ENCODE results near the gene SRRM3. TPM values are rescaled to one million over a fixed set of nuclear protein-coding genes. Genes with fewer than 3 reads are reported as not detected.
"Not testable (repeated sequence)": the region's sequence is repeated elsewhere in the genome, so short reads cannot be mapped to it uniquely, and the experiment has no call there.

Gene SRRM3
- polyA plus RNA-seq, 2 donors, result 10.4 to 23.6 TPM

GRCh38 chr7:76165106-76165972 is 36.4 kb upstream of the SRRM3 start:
- Histone ChIP-seq H3K9me3 (ENCODE audit: control insufficient read depth in 2 of 2, insufficient read depth in 1 of 2, low read depth in 1 of 2, low read length in 1 of 2) (no peaks in the 10 kb centered on the region), H3K4me1 (ENCODE audit: control insufficient read depth in 2 of 2, insufficient read depth in 2 of 2, low read length in 1 of 2) (no peaks in the 10 kb centered on the region), H3K27me3 (ENCODE audit: control insufficient read depth in 1 of 2, insufficient read depth in 2 of 2, low read length in 2 of 2) (no peaks in the 10 kb centered on the region), H3K27ac (ENCODE audit: low read depth in 2 of 2, low read length in 1 of 2) (no peak overlapping the region), H3K4me3 (ENCODE audit: low read depth in 1 of 2, low read length in 2 of 2) (no peak overlapping the region), H3K36me3 (ENCODE audit: control insufficient read depth in 2 of 2, insufficient read depth in 2 of 2, low read length in 1 of 2) (no peaks in the 10 kb centered on the region)
- 95% methylated on average over 19 of the region's 19 CpGs for WGBS, 2 donors

GRCh38 chr7:76165973-76166403 is 35.7 kb upstream of the SRRM3 start:
- Histone ChIP-seq H3K36me3 (ENCODE audit: control insufficient read depth in 2 of 2, insufficient read depth in 2 of 2, low read length in 1 of 2) (no peaks in the 10 kb centered on the region), H3K9me3 (ENCODE audit: control insufficient read depth in 2 of 2, insufficient read depth in 1 of 2, low read depth in 1 of 2, low read length in 1 of 2) (no peaks in the 10 kb centered on the region), H3K27ac (ENCODE audit: low read depth in 2 of 2, low read length in 1 of 2) (peak overlapping the region; percentile 83 to 97), H3K4me3 (ENCODE audit: low read depth in 1 of 2, low read length in 2 of 2) (peak overlapping the region; percentile 65 to 81), H3K27me3 (ENCODE audit: control insufficient read depth in 1 of 2, insufficient read depth in 2 of 2, low read length in 2 of 2) (no peaks in the 10 kb centered on the region), H3K4me1 (ENCODE audit: control insufficient read depth in 2 of 2, insufficient read depth in 2 of 2, low read length in 1 of 2) (no peaks in the 10 kb centered on the region)
- 62 to 76% methylated on average over 15 of the region's 15 CpGs for WGBS, 2 donors

DNA sequence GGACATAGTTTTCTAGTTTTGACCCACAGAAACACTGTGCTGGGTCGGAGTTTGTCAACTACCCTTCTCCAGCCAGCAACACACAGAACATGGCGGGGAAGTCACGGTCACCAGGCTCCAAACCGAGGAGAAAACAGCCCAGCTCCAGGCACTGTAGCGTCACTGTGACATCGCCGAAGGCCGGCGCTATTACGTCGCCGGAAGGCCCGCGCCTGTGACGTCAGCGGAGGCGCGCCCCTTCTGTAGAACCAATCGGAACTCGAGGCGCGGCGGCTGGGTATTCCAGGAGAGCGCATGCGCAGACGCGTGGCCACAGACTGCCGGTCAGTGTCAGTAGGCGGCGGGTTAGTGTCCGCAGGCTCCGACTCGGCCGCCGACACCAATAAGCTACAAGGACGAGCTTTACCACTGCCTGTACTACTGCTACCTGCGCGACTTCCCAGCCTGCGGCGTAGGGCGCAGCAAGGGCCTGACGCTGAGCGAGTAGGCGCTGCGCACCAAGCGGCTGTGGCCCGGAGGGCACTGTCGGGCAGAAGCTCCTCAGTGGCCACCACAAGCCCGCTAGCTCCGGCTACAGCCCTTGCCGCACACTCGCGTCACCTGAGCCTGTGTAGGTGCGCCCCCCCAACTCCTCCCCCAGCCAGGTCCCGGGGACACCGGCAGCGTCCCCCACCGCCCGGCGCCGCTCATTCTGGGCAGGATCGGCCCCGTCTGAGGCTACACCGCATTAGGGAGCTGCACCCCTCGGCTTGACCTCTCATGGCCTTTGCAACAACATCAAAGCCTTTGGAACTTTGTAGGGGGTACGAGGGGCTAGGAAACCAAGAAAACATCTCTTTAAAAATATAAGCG is 35.1 kb upstream of the SRRM3 start:
- Histone ChIP-seq H3K27me3 (ENCODE audit: control insufficient read depth in 1 of 2, insufficient read depth in 2 of 2, low read length in 2 of 2) (no peaks in the 10 kb centered on the region), H3K4me1 (ENCODE audit: control insufficient read depth in 2 of 2, insufficient read depth in 2 of 2, low read length in 1 of 2) (no peaks in the 10 kb centered on the region), H3K4me3 (ENCODE audit: low read depth in 1 of 2, low read length in 2 of 2) (peak overlapping the region; percentile 65 to 81), H3K9me3 (ENCODE audit: control insufficient read depth in 2 of 2, insufficient read depth in 1 of 2, low read depth in 1 of 2, low read length in 1 of 2) (no peaks in the 10 kb centered on the region), H3K36me3 (ENCODE audit: control insufficient read depth in 2 of 2, insufficient read depth in 2 of 2, low read length in 1 of 2) (no peaks in the 10 kb centered on the region), H3K27ac (ENCODE audit: low read depth in 2 of 2, low read length in 1 of 2) (peak overlapping the region; percentile 90 to 97)
- whole genome bisulfite sequencing, 2 donors, result 1 to 2% methylated on average over 67 of the region's 67 CpGs

GRCh38 chr7:76173566-76174205 is 28.0 kb upstream of the SRRM3 start:
- Histone ChIP-seq H3K4me3 (ENCODE audit: low read depth in 1 of 2, low read length in 2 of 2) (no peak overlapping the region), H3K36me3 (ENCODE audit: control insufficient read depth in 2 of 2, insufficient read depth in 2 of 2, low read length in 1 of 2) (no peaks in the 10 kb centered on the region), H3K27ac (ENCODE audit: low read depth in 2 of 2, low read length in 1 of 2) (no peak overlapping the region), H3K9me3 (ENCODE audit: control insufficient read depth in 2 of 2, insufficient read depth in 1 of 2, low read depth in 1 of 2, low read length in 1 of 2) (no peaks in the 10 kb centered on the region), H3K4me1 (ENCODE audit: control insufficient read depth in 2 of 2, insufficient read depth in 2 of 2, low read length in 1 of 2) (no peaks in the 10 kb centered on the region), H3K27me3 (ENCODE audit: control insufficient read depth in 1 of 2, insufficient read depth in 2 of 2, low read length in 2 of 2) (no peaks in the 10 kb centered on the region)
- 81 to 88% methylated on average over 12 of the region's 12 CpGs for WGBS, 2 donors

- WGBS, 2 donors, result 91 to 94% methylated on average over 11 of the region's 11 CpGs
Observed at GRCh38 chr7:76176951-76177350, 24.7 kb upstream of the SRRM3 start.

GRCh38 chr7:76179686-76180085 is 22.0 kb upstream of the SRRM3 start:
- 87 to 93% methylated on average over 10 of the region's 10 CpGs for WGBS, 2 donors
- no peaks in the 10 kb centered on the region for H3K36me3 ChIP-seq (ENCODE audit: control insufficient read depth in 2 of 2, insufficient read depth in 2 of 2, low read length in 1 of 2)
- H3K4me3 ChIP-seq (ENCODE audit: low read depth in 1 of 2, low read length in 2 of 2), result no peak overlapping the region
- no peaks in the 10 kb centered on the region for H3K4me1 ChIP-seq (ENCODE audit: control insufficient read depth in 2 of 2, insufficient read depth in 2 of 2, low read length in 1 of 2)
- H3K27me3 ChIP-seq (ENCODE audit: control insufficient read depth in 1 of 2, insufficient read depth in 2 of 2, low read length in 2 of 2), result peaks cover 0 to 2% of the 10 kb centered on the region in 2 donors
- H3K27ac ChIP-seq (ENCODE audit: low read depth in 2 of 2, low read length in 1 of 2), result no peak overlapping the region
- no peaks in the 10 kb centered on the region for H3K9me3 ChIP-seq (ENCODE audit: control insufficient read depth in 2 of 2, insufficient read depth in 1 of 2, low read depth in 1 of 2, low read length in 1 of 2)

More at GRCh38 chr7:76176951-76177350, 24.7 kb upstream of the SRRM3 start:
- not testable (repeated sequence) for H3K9me3 ChIP-seq (ENCODE audit: control insufficient read depth in 2 of 2, insufficient read depth in 1 of 2, low read depth in 1 of 2, low read length in 1 of 2); H3K4me3 ChIP-seq (ENCODE audit: low read depth in 1 of 2, low read length in 2 of 2); H3K4me1 ChIP-seq (ENCODE audit: control insufficient read depth in 2 of 2, insufficient read depth in 2 of 2, low read length in 1 of 2); H3K27ac ChIP-seq (ENCODE audit: low read depth in 2 of 2, low read length in 1 of 2); H3K36me3 ChIP-seq (ENCODE audit: control insufficient read depth in 2 of 2, insufficient read depth in 2 of 2, low read length in 1 of 2); H3K27me3 ChIP-seq (ENCODE audit: control insufficient read depth in 1 of 2, insufficient read depth in 2 of 2, low read length in 2 of 2)

GRCh38 chr7:76182225-76182960 is 19.3 kb upstream of the SRRM3 start:
- Histone ChIP-seq H3K36me3 (ENCODE audit: control insufficient read depth in 2 of 2, insufficient read depth in 2 of 2, low read length in 1 of 2) (no peaks in the 10 kb centered on the region), H3K27ac (ENCODE audit: low read depth in 2 of 2, low read length in 1 of 2) (no peak overlapping the region), H3K4me1 (ENCODE audit: control insufficient read depth in 2 of 2, insufficient read depth in 2 of 2, low read length in 1 of 2) (no peaks in the 10 kb centered on the region), H3K27me3 (ENCODE audit: control insufficient read depth in 1 of 2, insufficient read depth in 2 of 2, low read length in 2 of 2) (peaks cover 0 to 2% of the 10 kb centered on the region in 2 donors), H3K4me3 (ENCODE audit: low read depth in 1 of 2, low read length in 2 of 2) (no peak overlapping the region), H3K9me3 (ENCODE audit: control insufficient read depth in 2 of 2, insufficient read depth in 1 of 2, low read depth in 1 of 2, low read length in 1 of 2) (no peaks in the 10 kb centered on the region)
- WGBS, 2 donors, result 79 to 86% methylated on average over 7 of the region's 7 CpGs

GRCh38 chr7:76185187-76185896 is 16.4 kb upstream of the SRRM3 start:
- H3K36me3 ChIP-seq (ENCODE audit: control insufficient read depth in 2 of 2, insufficient read depth in 2 of 2, low read length in 1 of 2), result no peaks in the 10 kb centered on the region
- H3K4me3 ChIP-seq (ENCODE audit: low read depth in 1 of 2, low read length in 2 of 2), result no peak overlapping the region
- no peak overlapping the region for H3K27ac ChIP-seq (ENCODE audit: low read depth in 2 of 2, low read length in 1 of 2)
- no peaks in the 10 kb centered on the region for H3K9me3 ChIP-seq (ENCODE audit: control insufficient read depth in 2 of 2, insufficient read depth in 1 of 2, low read depth in 1 of 2, low read length in 1 of 2)
- no peaks in the 10 kb centered on the region for H3K27me3 ChIP-seq (ENCODE audit: control insufficient read depth in 1 of 2, insufficient read depth in 2 of 2, low read length in 2 of 2)
- peaks cover 0 to 4% of the 10 kb centered on the region in 2 donors for H3K4me1 ChIP-seq (ENCODE audit: control insufficient read depth in 2 of 2, insufficient read depth in 2 of 2, low read length in 1 of 2)
- WGBS, 2 donors, result 47 to 53% methylated on average over 21 of the region's 21 CpGs
